Epithelial cell of esophagus (primary cell): ENCODE measurements around the gene MAGEB3.
"Not testable (repeated sequence)": the region's sequence is repeated elsewhere in the genome, so short reads cannot be mapped to it uniquely, and the experiment has no call there.

Source experiments
- DNase-seq: peaks from one replicate; pipeline ENCODE4 v3.0.0; 2010; ENCODE audit warnings: low read depth
- H3K4me3 ChIP-seq: 2 replicates; pipeline ENCODE4 v1.5.1; 2011; ENCODE audit warnings: mild to moderate bottlenecking, low read length, control low read depth
- TF ChIP-seq, protein P1 (sequence below): IDR thresholded peaks from 2 replicates; pipeline ENCODE4 v1.5.1; 2011; ENCODE audit warnings: low read depth, mild to moderate bottlenecking, low read length, control low read depth, inconsistent platforms; ENCODE audit not compliant: insufficient read depth; ENCODE audit errors: missing control alignments

MAGEB3 gene, protein sequence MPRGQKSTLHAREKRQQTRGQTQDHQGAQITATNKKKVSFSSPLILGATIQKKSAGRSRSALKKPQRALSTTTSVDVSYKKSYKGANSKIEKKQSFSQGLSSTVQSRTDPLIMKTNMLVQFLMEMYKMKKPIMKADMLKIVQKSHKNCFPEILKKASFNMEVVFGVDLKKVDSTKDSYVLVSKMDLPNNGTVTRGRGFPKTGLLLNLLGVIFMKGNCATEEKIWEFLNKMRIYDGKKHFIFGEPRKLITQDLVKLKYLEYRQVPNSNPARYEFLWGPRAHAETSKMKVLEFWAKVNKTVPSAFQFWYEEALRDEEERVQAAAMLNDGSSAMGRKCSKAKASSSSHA

DNA sequence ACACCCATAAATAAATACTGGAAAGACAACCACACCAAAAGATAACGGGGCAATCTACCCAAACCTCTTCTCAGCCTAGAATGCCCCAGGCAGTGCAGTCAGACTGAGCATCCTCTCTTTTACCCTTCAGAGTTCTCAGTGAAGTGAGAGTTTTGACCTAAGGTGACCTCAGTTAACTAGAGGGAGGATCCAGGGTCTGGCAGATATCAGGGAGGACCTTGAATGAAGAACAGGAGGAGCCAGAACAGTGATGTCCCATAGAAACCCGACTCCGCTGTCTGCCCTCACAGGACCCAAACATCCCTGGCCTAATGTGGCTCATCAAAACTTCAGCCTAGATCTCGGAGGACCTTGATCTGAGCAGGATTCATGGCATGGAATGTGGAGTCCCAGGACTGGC is at the start of gene MAGEB3:
Gene MAGEB3, plus strand, starts transcription at position 263 of the 400 bp plus-strand sequence. CDS start 5,268 bp downstream, outside the sequence.
- TF ChIP-seq, protein P1, sequence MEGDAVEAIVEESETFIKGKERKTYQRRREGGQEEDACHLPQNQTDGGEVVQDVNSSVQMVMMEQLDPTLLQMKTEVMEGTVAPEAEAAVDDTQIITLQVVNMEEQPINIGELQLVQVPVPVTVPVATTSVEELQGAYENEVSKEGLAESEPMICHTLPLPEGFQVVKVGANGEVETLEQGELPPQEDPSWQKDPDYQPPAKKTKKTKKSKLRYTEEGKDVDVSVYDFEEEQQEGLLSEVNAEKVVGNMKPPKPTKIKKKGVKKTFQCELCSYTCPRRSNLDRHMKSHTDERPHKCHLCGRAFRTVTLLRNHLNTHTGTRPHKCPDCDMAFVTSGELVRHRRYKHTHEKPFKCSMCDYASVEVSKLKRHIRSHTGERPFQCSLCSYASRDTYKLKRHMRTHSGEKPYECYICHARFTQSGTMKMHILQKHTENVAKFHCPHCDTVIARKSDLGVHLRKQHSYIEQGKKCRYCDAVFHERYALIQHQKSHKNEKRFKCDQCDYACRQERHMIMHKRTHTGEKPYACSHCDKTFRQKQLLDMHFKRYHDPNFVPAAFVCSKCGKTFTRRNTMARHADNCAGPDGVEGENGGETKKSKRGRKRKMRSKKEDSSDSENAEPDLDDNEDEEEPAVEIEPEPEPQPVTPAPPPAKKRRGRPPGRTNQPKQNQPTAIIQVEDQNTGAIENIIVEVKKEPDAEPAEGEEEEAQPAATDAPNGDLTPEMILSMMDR = no peak
- no peak for DNase-seq
- H3K4me3 ChIP-seq = no peak within 1 kb of the TSS

DNA sequence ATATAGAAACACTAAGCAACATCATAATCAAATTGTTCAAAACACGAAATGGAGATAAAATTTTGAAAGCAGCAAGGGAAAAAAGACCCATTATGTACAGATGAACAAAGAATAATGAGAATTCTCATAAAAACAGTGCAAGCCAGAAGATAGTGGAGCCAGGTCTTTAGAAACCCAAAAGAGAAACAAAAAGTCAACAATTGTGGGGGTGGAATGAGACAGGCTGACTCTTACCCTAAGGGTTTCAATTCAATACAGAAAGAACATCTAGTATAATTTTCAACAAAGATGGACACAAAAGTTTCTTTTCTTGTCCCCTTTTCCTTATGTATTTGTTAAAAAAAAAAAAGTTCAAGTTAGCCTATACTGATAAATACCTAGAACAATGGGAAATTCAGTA is 49.1 kb upstream of the MAGEB3 start:
- no peak for DNase-seq
- H3K4me3 ChIP-seq = no peak overlapping the region
- TF ChIP-seq, protein P1 = no peak

DNA sequence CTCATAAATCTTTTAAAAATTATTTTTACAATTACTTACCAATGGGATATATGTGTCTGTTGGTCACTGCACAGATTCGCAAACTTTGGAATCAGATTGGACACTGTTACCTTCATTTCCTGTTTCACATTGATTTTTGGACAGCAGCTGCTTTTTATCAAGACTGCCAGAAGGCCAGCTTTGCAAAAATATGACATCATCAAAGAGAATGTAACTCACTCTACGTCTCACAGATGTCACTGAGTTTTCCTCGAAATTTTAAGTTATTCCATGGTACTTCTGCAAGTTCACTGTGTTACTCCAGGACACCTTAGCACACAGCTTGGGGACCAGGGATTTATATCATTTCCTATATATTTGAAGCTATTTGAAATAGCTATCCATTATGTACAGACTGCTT is 46.9 kb upstream of the MAGEB3 start:
- H3K4me3 ChIP-seq = no peak overlapping the region
- TF ChIP-seq, protein P1 = no peak
- no peak for DNase-seq

DNA sequence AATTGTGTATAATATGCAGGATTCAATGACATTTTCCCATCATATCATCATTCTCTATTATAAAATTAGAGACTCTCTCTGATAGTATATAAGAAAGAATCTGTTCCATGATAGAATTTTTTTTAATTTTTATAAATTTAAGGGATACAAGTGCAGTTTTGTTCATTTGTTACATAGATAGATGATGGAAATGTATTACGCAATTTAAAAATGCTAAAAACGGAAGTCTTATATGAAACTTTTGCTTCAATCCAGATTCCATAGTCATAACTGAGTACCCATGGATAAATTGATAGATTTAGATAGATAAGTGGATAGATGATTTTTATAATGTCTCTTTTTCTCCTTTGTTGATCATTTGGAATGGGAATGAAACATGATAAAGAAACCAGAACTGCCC is 40.0 kb upstream of the MAGEB3 start:
- TF ChIP-seq, protein P1 = no peak
- no peak for DNase-seq

DNA sequence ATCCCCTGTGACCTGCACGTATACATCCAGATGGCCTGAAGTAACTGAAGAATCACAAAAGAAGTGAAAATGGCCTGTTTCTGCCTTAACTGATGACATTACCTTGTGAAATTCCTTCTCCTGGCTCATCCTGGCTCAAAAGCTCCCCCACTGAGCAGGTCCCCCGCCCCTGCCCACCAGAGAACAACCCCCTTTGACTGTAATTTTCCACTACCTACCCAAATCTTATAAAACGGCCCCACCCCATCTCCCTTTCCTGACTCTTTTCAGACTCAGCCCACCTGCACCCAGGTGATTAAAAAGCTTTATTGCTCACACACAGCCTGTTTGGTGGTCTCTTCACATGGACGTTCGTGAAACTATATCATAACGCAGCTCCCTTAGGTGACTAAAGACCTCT is 36.5 kb upstream of the MAGEB3 start:
- DNase-seq, H3K4me3 ChIP-seq: not testable (repeated sequence)

More for the DNA sequence above, 40.0 kb upstream of the MAGEB3 start:
- H3K4me3 ChIP-seq = no peak overlapping the region

DNA sequence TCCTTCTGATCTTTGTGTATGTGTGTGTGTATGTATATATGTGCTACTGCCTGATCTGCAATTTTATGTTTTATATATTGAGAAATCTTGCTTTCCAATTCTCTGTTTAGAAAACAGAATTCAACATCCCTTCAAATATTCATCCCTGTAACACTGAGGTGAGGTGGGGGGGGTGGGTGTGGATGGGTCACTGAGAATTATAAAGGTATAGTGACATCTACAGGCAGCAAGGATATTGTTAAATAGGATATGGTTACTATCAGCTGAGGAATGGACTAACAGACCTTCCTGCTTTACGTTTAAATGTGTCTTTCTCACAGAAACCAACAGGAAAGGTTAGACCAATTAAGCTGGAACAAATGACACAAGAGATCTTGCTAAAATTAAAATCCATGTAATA is 34.1 kb upstream of the MAGEB3 start:
- TF ChIP-seq, protein P1 = no peak
- peak; percentile 12 for DNase-seq
- no peak overlapping the region for H3K4me3 ChIP-seq

DNA sequence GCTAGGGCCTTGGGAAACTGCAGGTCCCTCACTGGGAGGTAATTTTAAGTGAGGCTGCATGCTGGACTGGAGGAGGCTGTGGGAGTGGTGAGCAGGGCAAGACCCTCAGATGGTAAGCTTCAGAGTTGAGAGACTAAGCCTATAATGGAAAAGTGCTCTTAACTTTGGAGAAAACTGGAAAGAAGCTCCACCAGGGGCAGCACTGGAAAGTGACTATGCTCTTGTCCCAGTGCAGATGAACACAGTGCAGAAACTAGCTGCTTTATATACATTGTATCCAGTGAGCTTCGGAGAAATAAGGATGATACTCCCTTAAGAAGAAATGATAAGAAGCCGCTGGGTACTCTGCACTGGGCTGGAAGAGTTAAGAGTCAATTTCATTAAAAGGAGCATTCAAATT is 18.3 kb upstream of the MAGEB3 start:
- H3K4me3 ChIP-seq = no peak overlapping the region
- TF ChIP-seq, protein P1 = no peak
- DNase-seq = no peak
